SH-SY5Y (cell line): ENCODE data around the gene PHF19.

Source experiments
- GATA2 ChIP-seq: IDR thresholded peaks from 2 replicates; pipeline ENCODE4 v1.6.1; 2011; ENCODE audit warnings: mild to moderate bottlenecking, low read depth, low read length
- GATA3 ChIP-seq: IDR thresholded peaks from 2 replicates; pipeline ENCODE4 v1.6.1; 2011; ENCODE audit warnings: low read depth, mild to moderate bottlenecking, low read length, moderate library complexity

DNA sequence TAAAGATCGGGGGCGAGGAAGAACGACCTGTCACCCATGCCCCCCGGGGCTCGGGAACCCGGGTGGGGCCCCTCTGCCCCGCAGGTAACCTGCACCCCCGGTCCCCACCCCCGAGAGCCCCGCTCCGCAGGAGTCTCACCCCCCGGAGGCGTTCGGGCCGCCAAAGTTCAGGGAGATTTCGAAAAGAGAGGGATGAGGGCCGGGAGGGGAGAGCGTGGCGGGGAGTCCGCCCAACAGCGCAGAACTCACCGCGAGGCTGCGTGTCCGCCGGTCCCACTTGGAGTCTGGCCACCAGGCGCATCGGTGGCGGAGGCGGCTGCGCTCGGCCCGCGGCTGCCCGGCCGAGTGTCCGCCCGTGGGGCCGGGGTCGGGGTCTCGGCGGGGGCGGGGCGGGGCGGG is at the start of gene PHF19:
- TF ChIP-seq GATA2, result no peak
- no peak for TF ChIP-seq GATA3
